GM23338 (cell line): Measurements from ENCODE around the gene INS. TPM values are rescaled to one million over a fixed set of nuclear protein-coding genes. Genes with fewer than 3 reads are reported as not detected.

Source experiments
- ATAC-seq: fragments of 200-7000 bp; cut with Tn5 transposase; 3 replicates; pipeline ENCODE4 v1.9.1; 2020
- DNase-seq: peaks from one replicate; pipeline ENCODE4 v3.0.0-alpha.2; 2015; ENCODE audit warnings: low spot score
- H2AFZ ChIP-seq: fragments of 200-600 bp; sonication (generic); 2 replicates; pipeline ENCODE4 v1.8.0; 2016; ENCODE audit warnings: antibody characterized with exemption, mild to moderate bottlenecking, moderate library complexity
- H3F3A ChIP-seq: fragments of 200-600 bp; sonication (generic); replicated peaks from 2 replicates; pipeline ENCODE4 v1.8.0; 2017; ENCODE audit warnings: antibody characterized with exemption, mixed run types, low read depth
- H3K27ac ChIP-seq: fragments of 200-600 bp; sonication (generic); 2 replicates; pipeline ENCODE4 v1.6.1; 2016; ENCODE audit warnings: low read depth
- H3K27me3 ChIP-seq: fragments of 200-600 bp; sonication (generic); 2 replicates; pipeline ENCODE4 v1.8.0; 2016; ENCODE audit warnings: mild to moderate bottlenecking, mixed run types, moderate library complexity; ENCODE audit not compliant: insufficient read depth
- H3K36me3 ChIP-seq: fragments of 200-600 bp; sonication (generic); 2 replicates; pipeline ENCODE4 v1.8.0; 2016; ENCODE audit warnings: mild to moderate bottlenecking; ENCODE audit not compliant: insufficient read depth
- H3K4me1 ChIP-seq: fragments of 200-600 bp; sonication (generic); 2 replicates; pipeline ENCODE4 v1.8.0; 2016; ENCODE audit warnings: mild to moderate bottlenecking, moderate library complexity; ENCODE audit not compliant: insufficient read depth
- H3K4me2 ChIP-seq: fragments of 200-600 bp; sonication (generic); 2 replicates; pipeline ENCODE4 v1.7.1; 2017; ENCODE audit warnings: mixed run types
- H3K4me3 ChIP-seq: fragments of 200-600 bp; sonication (generic); 2 replicates; pipeline ENCODE4 v1.6.1; 2016; ENCODE audit warnings: mixed run types
- H3K79me2 ChIP-seq: fragments of 200-600 bp; sonication (generic); replicated peaks from 2 replicates; pipeline ENCODE4 v1.8.0; 2017; ENCODE audit warnings: mild to moderate bottlenecking; ENCODE audit not compliant: insufficient read depth
- H3K9me2 ChIP-seq: fragments of 200-600 bp; sonication (generic); 2 replicates; pipeline ENCODE4 v1.8.0; 2017; ENCODE audit not compliant: insufficient read depth
- H4K20me1 ChIP-seq: fragments of 200-600 bp; sonication (generic); replicated peaks from 2 replicates; pipeline ENCODE4 v1.8.0; 2017; ENCODE audit warnings: mild to moderate bottlenecking; ENCODE audit not compliant: insufficient read depth
- H3K27ac Mint-ChIP-seq: 2 replicates; pipeline ENCODE4 v1.8.0; 2020; ENCODE audit warnings: inconsistent platforms, mild to moderate bottlenecking, moderate library complexity, mixed read lengths
- H3K27me3 Mint-ChIP-seq: 3 replicates; pipeline ENCODE4 v1.8.0; 2022; ENCODE audit warnings: low read depth, mild to moderate bottlenecking, moderate library complexity, mixed read lengths, inconsistent platforms; ENCODE audit not compliant: insufficient read depth, poor library complexity
- H3K36me3 Mint-ChIP-seq: 3 replicates; pipeline ENCODE4 v1.8.0; 2021; ENCODE audit warnings: low read depth, mild to moderate bottlenecking, inconsistent platforms, moderate library complexity, mixed read lengths
- H3K4me1 Mint-ChIP-seq: 3 replicates; pipeline ENCODE4 v1.8.0; 2020; ENCODE audit warnings: mild to moderate bottlenecking, inconsistent platforms, mixed read lengths
- H3K4me3 Mint-ChIP-seq: 3 replicates; pipeline ENCODE4 v1.8.0; 2021; ENCODE audit warnings: moderate library complexity, mild to moderate bottlenecking, inconsistent platforms, mixed read lengths
- H3K9me3 Mint-ChIP-seq: 3 replicates; pipeline ENCODE4 v1.8.0; 2020; ENCODE audit warnings: moderate library complexity, mild to moderate bottlenecking, inconsistent platforms, mixed read lengths
- CTCF ChIP-seq, 2 experiments: fragments of 200-600 bp in 1 of 2; sonication (generic) in 1 of 2; conservative IDR thresholded peaks; 2 replicates each; pipeline versions ENCODE4 v1.5.1 to v1.6.1; 2016 to 2017; ENCODE audit warnings: antibody characterized with exemption in 2 of 2, low read depth in 2 of 2, mild to moderate bottlenecking in 2 of 2, moderate library complexity in 1 of 2
- ETS1 ChIP-seq: IDR thresholded peaks from 2 replicates; pipeline ENCODE4 v1.6.1; 2016; ENCODE audit warnings: antibody characterized with exemption
- EZH2phosphoT487 ChIP-seq: fragments of 200-600 bp; sonication (generic); IDR thresholded peaks from one replicate; pipeline ENCODE4 v1.8.1; 2018; ENCODE audit warnings: antibody characterized with exemption; ENCODE audit not compliant: unreplicated experiment
- JUNB ChIP-seq: IDR thresholded peaks from one replicate; pipeline ENCODE4 v1.6.1; 2016; ENCODE audit warnings: antibody characterized with exemption; ENCODE audit not compliant: unreplicated experiment
- STAT1 ChIP-seq: IDR thresholded peaks from one replicate; pipeline ENCODE4 v1.6.1; 2016; ENCODE audit warnings: antibody characterized with exemption; ENCODE audit not compliant: unreplicated experiment
- ZNF114 ChIP-seq: fragments of 250-450 bp; sonication (Bioruptor Pico); IDR thresholded peaks from 2 replicates; pipeline ENCODE4 v1.5.0; 2020; ENCODE audit warnings: mild to moderate bottlenecking, moderate library complexity
- ZNF331 ChIP-seq: fragments of 250-450 bp; sonication (Bioruptor Pico); IDR thresholded peaks from 2 replicates; pipeline ENCODE4 v1.5.0; 2020; ENCODE audit warnings: low read depth, mild to moderate bottlenecking, moderate library complexity
- polyA plus RNA-seq: library from polyadenylated mRNA; unstranded; fragments of >200 nt; fragmentation: Nextera tagmentation; extraction: Ambion mirVana; gene quantifications from 2 replicates; pipeline ENCODE4 v1.2.1, GENCODE V29; 2016
- total RNA-seq: library from RNA; depleted of rRNA; stranded (reverse); fragments of >200 nt; shearing (Covaris generic); gene quantifications from 2 replicates; pipeline ENCODE4 v1.2.3, GENCODE V29; 2014

Gene INS
- total and polyA plus RNA-seq, 2 experiments from 2014 or later: not detected

- no peak for ATAC-seq
- H3K9me2 ChIP-seq: no peaks in the 10 kb centered on the region
- H3K4me1 Mint-ChIP-seq: no peaks in the 10 kb centered on the region
- no peak for DNase-seq
- H3K9me3 Mint-ChIP-seq: no peaks in the 10 kb centered on the region
- H2AFZ ChIP-seq: no peak overlapping the region
- no peaks in the 10 kb centered on the region for H3K79me2 ChIP-seq
- no peaks in the 10 kb centered on the region for H3K36me3 Mint-ChIP-seq
- H3K4me3 Mint-ChIP-seq: no peak overlapping the region
- no peaks in the 10 kb centered on the region for H3F3A ChIP-seq
- H3K27ac Mint-ChIP-seq: no peak overlapping the region
- H3K4me3 ChIP-seq: no peak overlapping the region
- H3K27me3 ChIP-seq: no peaks in the 10 kb centered on the region
- H4K20me1 ChIP-seq: no peaks in the 10 kb centered on the region
- TF ChIP-seq EZH2phosphoT487 (no peak), JUNB (no peak), ETS1 (no peak), ZNF331 (no peak), ZNF114 (CRISPR knock-in tag) (no peak), CTCF (conservative IDR thresholded peaks at IDR 0.05; ENCODE audit: low read depth in 2 of 2) (no peak)
- no peak overlapping the region for H3K27ac ChIP-seq
- no peak overlapping the region for H3K4me2 ChIP-seq
- H3K36me3 ChIP-seq: no peaks in the 10 kb centered on the region
- peaks cover 25% of the 10 kb centered on the region for H3K27me3 Mint-ChIP-seq
- H3K4me1 ChIP-seq: no peaks in the 10 kb centered on the region
These were observed 12.8 kb upstream of the INS start for GRCh38 chr11:2173761-2174160.

- no peaks in the 10 kb centered on the region for H3K9me2 ChIP-seq
- DNase-seq (peak; percentile 73), ATAC-seq (peak; percentile 77)
- H2AFZ ChIP-seq: no peak overlapping the region
- H3K27me3 ChIP-seq: no peaks in the 10 kb centered on the region
- Mint-ChIP-seq H3K9me3 (no peaks in the 10 kb centered on the region), H3K4me3 (no peak overlapping the region), H3K36me3 (no peaks in the 10 kb centered on the region), H3K27ac (no peak overlapping the region), H3K27me3 (peaks cover 25% of the 10 kb centered on the region), H3K4me1 (no peaks in the 10 kb centered on the region)
- H4K20me1 ChIP-seq: no peaks in the 10 kb centered on the region
- H3K4me1 ChIP-seq: no peaks in the 10 kb centered on the region
- H3K4me2 ChIP-seq: no peak overlapping the region
- H3K27ac ChIP-seq: no peak overlapping the region
- no peaks in the 10 kb centered on the region for H3K79me2 ChIP-seq
- H3K4me3 ChIP-seq: no peak overlapping the region
- H3F3A ChIP-seq: no peaks in the 10 kb centered on the region
- no peaks in the 10 kb centered on the region for H3K36me3 ChIP-seq
- TF ChIP-seq CTCF (conservative IDR thresholded peaks at IDR 0.05; ENCODE audit: low read depth in 2 of 2): peak; percentile 64 to 80
- TF ChIP-seq STAT1: no peak
- TF ChIP-seq EZH2phosphoT487: no peak
These were observed 12.2 kb upstream of the INS start for GRCh38 chr11:2173150-2173693.
